ENCODE results near the gene STARD7. TPM values are rescaled to one million over a fixed set of nuclear protein-coding genes. Genes with fewer than 3 reads are reported as not detected.

Gene STARD7
- total and polyA plus RNA-seq, 2 experiments from 2014 or later, result 72.2 to 222 TPM

- Mint-ChIP-seq H3K4me3 (no peak overlapping the region; the same call in 2 of the 3 replicates), H3K4me1 (peaks cover 34% of the 10 kb centered on the region), H3K27me3 (ENCODE audit: insufficient read depth, low read depth, poor library complexity) (peaks cover 30% of the 10 kb centered on the region), H3K27ac (no peak overlapping the region), H3K36me3 (ENCODE audit: low read depth) (peaks cover 15% of the 10 kb centered on the region), H3K9me3 (peaks cover 2% of the 10 kb centered on the region; the same call in 1 of the 3 replicates)
- H3K4me3 ChIP-seq, result no peak overlapping the region
- no peaks in the 10 kb centered on the region for H3K79me2 ChIP-seq (replicated peaks; ENCODE audit: insufficient read depth)
- peaks cover 30% of the 10 kb centered on the region for H3K27me3 ChIP-seq (ENCODE audit: insufficient read depth)
- no peaks in the 10 kb centered on the region for H3K36me3 ChIP-seq (ENCODE audit: insufficient read depth)
- no peak for DNase-seq (ENCODE audit: low spot score)
- TF ChIP-seq EZH2phosphoT487 (IDR thresholded peaks at IDR 0.05; ENCODE audit: unreplicated experiment) (no peak), EZH2 (IDR thresholded peaks at IDR 0.05; ENCODE audit: low read depth, unreplicated experiment) (no peak), CREB1 (CRISPR knock-in tag; IDR thresholded peaks at IDR 0.05; ENCODE audit: low read depth) (no peak), ZNF114 (CRISPR knock-in tag; IDR thresholded peaks at IDR 0.05) (no peak), STAT1 (IDR thresholded peaks at IDR 0.05; ENCODE audit: unreplicated experiment) (no peak), CTCF (conservative IDR thresholded peaks at IDR 0.05; ENCODE audit: low read depth in 2 of 2) (no peak), REST (IDR thresholded peaks at IDR 0.05; ENCODE audit: unreplicated experiment) (no peak), JUNB (IDR thresholded peaks at IDR 0.05; ENCODE audit: unreplicated experiment) (no peak)
- no peaks in the 10 kb centered on the region for H3K9me2 ChIP-seq (ENCODE audit: insufficient read depth)
- H4K20me1 ChIP-seq (replicated peaks; ENCODE audit: insufficient read depth), result no peaks in the 10 kb centered on the region
- H3K4me2 ChIP-seq, result no peak overlapping the region
- no peak for ATAC-seq
- H2AFZ ChIP-seq, result no peak overlapping the region
- peaks cover 25% of the 10 kb centered on the region for H3K4me1 ChIP-seq (ENCODE audit: insufficient read depth)
- no peak overlapping the region for H3K27ac ChIP-seq (ENCODE audit: low read depth)
- H3F3A ChIP-seq (replicated peaks; ENCODE audit: low read depth), result no peaks in the 10 kb centered on the region; the same call in none of the 2 replicates
Observed at GRCh38 chr2:96146881-96147592, 61.6 kb downstream of the STARD7 start.
